GM10266 (cell line): ENCODE results near the gene LRRN2.

Experiments used
- DNase-seq: peaks from one replicate; pipeline ENCODE4 v3.0.0; 2012; ENCODE audit errors: extremely low spot score
- TF ChIP-seq, protein P1 (sequence below): IDR thresholded peaks from 2 replicates; pipeline ENCODE4 v1.5.1; 2012; ENCODE audit warnings: mild to moderate bottlenecking, low read depth; ENCODE audit not compliant: control insufficient read depth, insufficient read depth; ENCODE audit errors: missing control alignments

Gene LRRN2

GRCh38 chr1:204611036-204611435, 74.5 kb downstream of the LRRN2 start:
- TF ChIP-seq, protein P1, sequence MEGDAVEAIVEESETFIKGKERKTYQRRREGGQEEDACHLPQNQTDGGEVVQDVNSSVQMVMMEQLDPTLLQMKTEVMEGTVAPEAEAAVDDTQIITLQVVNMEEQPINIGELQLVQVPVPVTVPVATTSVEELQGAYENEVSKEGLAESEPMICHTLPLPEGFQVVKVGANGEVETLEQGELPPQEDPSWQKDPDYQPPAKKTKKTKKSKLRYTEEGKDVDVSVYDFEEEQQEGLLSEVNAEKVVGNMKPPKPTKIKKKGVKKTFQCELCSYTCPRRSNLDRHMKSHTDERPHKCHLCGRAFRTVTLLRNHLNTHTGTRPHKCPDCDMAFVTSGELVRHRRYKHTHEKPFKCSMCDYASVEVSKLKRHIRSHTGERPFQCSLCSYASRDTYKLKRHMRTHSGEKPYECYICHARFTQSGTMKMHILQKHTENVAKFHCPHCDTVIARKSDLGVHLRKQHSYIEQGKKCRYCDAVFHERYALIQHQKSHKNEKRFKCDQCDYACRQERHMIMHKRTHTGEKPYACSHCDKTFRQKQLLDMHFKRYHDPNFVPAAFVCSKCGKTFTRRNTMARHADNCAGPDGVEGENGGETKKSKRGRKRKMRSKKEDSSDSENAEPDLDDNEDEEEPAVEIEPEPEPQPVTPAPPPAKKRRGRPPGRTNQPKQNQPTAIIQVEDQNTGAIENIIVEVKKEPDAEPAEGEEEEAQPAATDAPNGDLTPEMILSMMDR: no peak
- DNase-seq: no peak

GRCh38 chr1:204607910-204608309, 77.6 kb downstream of the LRRN2 start:
- TF ChIP-seq, protein P1: no peak
- no peak for DNase-seq

DNA sequence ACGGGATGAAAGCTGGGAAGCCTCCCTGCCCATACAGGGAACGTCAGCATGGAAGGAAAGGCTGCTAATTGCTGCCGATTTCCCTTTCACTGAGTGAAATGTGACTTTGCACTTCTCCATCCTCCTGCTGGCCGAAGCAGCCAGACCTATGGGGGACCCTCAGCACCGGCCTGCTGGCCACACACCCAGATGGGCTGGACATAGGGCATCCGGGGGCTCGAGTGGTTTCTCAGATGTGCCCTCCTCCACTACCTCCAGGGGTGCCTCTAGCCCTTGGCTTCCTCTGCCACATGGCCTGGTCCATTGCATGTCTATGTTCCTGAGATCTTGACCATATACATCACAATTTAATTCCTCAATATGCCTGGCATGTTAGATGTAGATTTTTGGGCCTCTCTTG, 79.7 kb downstream of the LRRN2 start:
- no peak for DNase-seq
- TF ChIP-seq, protein P1: no peak

GRCh38 chr1:204602871-204603542, 82.5 kb downstream of the LRRN2 start:
- TF ChIP-seq, protein P1: no peak
- no peak for DNase-seq

DNA sequence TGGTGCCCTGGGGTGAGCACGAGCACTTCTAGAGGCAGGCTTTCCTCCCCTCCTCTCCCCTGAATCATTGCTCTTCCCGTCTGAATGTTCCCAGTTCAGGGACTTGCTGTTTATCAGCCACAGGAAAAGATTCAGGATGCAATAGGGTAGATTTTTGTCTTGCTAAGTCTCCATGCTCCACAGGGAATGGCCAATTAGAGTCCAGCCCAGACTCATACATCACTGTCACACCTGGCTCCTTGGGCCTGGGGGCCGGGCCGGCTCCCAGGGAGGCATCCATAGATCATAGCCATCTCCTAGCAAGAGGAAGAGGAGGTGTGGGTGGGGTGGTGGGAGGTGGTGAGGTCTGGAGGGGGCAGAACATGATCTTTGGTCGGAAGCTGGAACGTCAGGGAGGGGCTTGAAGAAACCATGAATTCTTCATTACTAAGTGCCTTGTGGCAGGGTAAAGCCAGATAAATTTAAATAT, 83.4 kb downstream of the LRRN2 start:
- DNase-seq: no peak
- TF ChIP-seq, protein P1: no peak

- TF ChIP-seq, protein P1: no peak
- no peak for DNase-seq
Measured at GRCh38 chr1:204600968-204601367, 84.6 kb downstream of the LRRN2 start.

GRCh38 chr1:204600203-204600602, 85.3 kb downstream of the LRRN2 start:
- DNase-seq: no peak
- TF ChIP-seq, protein P1: no peak
